Liver (tissue), 3 donors: ENCODE data around the gene CDCA5.

Experiments used
- FOXA1 ChIP-seq: IDR thresholded peaks from 2 replicates; pipeline ENCODE4 v1.6.1; 2016; ENCODE audit warnings: antibody characterized with exemption
- GABPA ChIP-seq, 2 donors: IDR thresholded peaks in 1 of 2; conservative IDR thresholded peaks in 1 of 2; 2 replicates each; pipeline ENCODE4 v1.6.1; 2016; ENCODE audit warnings: antibody characterized with exemption in 2 of 2, mild to moderate bottlenecking in 1 of 2, moderate library complexity in 1 of 2
- RAD21 ChIP-seq, 2 donors: IDR thresholded peaks; 2 replicates each; pipeline ENCODE4 v1.6.1; 2016; ENCODE audit warnings: antibody characterized with exemption in 2 of 2, mild to moderate bottlenecking in 2 of 2
- SP1 ChIP-seq: IDR thresholded peaks from 2 replicates; pipeline ENCODE4 v1.6.1; 2018; ENCODE audit warnings: antibody characterized with exemption, mild to moderate bottlenecking
- TAF1 ChIP-seq: conservative IDR thresholded peaks from 2 replicates; pipeline ENCODE4 v1.6.1; 2016; ENCODE audit warnings: antibody characterized with exemption, mild to moderate bottlenecking
- YY1 ChIP-seq: IDR thresholded peaks from 2 replicates; pipeline ENCODE4 v1.6.1; 2016; ENCODE audit warnings: antibody characterized with exemption, mild to moderate bottlenecking
- TF ChIP-seq, protein P1 (sequence below): fragments of 150-350 bp; IDR thresholded peaks from 2 replicates; pipeline ENCODE4 v1.5.1; 2017; ENCODE audit warnings: improper control_type of control experiment, low read depth, low read length; ENCODE audit not compliant: missing input control
- TF ChIP-seq, protein P2 (sequence below): IDR thresholded peaks from 2 replicates; pipeline ENCODE4 v1.6.1; 2016; ENCODE audit warnings: antibody characterized with exemption
- donor health status: healthy.
- donor health status: healthy.

DNA sequence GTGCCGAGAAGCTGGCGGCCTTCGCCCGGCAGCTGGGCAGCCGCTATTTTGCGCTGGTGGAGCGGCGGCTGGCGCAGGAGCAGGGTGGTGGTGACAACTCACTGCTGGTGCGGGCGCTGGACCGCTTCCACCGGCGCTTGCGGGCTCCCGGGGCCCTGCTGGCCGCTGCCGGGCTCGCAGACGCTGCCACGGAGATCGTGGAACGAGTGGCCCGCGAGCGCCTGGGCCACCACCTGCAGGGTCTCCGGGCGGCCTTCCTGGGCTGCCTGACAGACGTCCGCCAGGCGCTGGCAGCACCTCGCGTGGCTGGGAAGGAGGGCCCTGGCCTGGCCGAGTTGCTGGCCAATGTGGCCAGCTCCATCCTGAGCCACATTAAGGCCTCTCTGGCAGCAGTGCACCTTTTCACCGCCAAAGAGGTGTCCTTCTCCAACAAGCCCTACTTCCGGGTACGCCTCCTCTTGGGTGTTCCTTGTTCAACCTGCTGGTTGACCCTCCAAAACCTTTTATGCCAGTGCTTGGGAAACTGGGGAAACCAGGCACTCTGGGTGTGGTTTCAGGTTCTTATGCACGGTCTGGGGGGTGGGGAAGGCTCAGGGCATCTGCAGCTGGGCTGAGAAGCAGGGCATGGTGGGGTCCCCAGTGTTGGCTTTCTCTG lies 24.8 kb upstream of the CDCA5 start:
- TF ChIP-seq, protein P1, sequence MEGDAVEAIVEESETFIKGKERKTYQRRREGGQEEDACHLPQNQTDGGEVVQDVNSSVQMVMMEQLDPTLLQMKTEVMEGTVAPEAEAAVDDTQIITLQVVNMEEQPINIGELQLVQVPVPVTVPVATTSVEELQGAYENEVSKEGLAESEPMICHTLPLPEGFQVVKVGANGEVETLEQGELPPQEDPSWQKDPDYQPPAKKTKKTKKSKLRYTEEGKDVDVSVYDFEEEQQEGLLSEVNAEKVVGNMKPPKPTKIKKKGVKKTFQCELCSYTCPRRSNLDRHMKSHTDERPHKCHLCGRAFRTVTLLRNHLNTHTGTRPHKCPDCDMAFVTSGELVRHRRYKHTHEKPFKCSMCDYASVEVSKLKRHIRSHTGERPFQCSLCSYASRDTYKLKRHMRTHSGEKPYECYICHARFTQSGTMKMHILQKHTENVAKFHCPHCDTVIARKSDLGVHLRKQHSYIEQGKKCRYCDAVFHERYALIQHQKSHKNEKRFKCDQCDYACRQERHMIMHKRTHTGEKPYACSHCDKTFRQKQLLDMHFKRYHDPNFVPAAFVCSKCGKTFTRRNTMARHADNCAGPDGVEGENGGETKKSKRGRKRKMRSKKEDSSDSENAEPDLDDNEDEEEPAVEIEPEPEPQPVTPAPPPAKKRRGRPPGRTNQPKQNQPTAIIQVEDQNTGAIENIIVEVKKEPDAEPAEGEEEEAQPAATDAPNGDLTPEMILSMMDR = no peak
- TF ChIP-seq RAD21 (IDR thresholded peaks at IDR 0.05) = no peak
- TF ChIP-seq SP1 = no peak
- TF ChIP-seq FOXA1 = no peak
- TF ChIP-seq, protein P2, sequence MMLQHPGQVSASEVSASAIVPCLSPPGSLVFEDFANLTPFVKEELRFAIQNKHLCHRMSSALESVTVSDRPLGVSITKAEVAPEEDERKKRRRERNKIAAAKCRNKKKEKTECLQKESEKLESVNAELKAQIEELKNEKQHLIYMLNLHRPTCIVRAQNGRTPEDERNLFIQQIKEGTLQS = no peak
- TF ChIP-seq YY1 = no peak
- no peak for TF ChIP-seq GABPA (IDR thresholded peaks at IDR 0.05 in 1 of 2, conservative IDR thresholded peaks at IDR 0.05 in 1 of 2)
- TF ChIP-seq TAF1 = no peak
